Hepatocyte (in vitro differentiated cells): Measurements from ENCODE around the gene OR2J1.

ENCODE experiments used
- EZH2 ChIP-seq: fragments of 200-600 bp; sonication (generic); IDR thresholded peaks from 2 replicates; pipeline ENCODE4 v1.6.1; 2016; ENCODE audit warnings: antibody characterized with exemption, mild to moderate bottlenecking, borderline replicate concordance
- EZH2phosphoT487 ChIP-seq: fragments of 200-600 bp; sonication (generic); IDR thresholded peaks from one replicate; pipeline ENCODE4 v1.6.1; 2018; ENCODE audit warnings: antibody characterized with exemption, mild to moderate bottlenecking, low read depth, moderate library complexity; ENCODE audit not compliant: unreplicated experiment, severe bottlenecking
- TF ChIP-seq, protein P1 (sequence below): fragments of 200-600 bp; sonication (generic); IDR thresholded peaks from 2 replicates; pipeline ENCODE4 v1.5.1; 2016; ENCODE audit warnings: antibody characterized with exemption, mild to moderate bottlenecking; ENCODE audit not compliant: poor library complexity

DNA sequence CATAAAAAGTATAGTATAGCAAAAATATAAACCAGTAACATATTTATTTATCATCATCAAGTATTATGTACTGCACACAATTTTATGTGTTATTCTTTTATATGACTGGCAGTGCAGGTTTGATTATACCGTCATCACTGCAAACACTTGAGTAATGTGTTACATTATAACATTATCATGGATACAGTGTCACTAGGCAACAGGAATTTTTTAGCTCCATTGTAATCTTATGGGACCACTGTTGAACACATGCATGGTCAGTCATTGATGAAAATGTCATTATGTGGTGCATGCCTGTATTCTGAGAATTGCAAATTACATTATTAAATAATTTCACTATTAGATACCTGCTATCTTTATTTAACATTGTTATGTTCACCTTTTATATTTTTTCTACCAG is 42.3 kb downstream of the OR2J1 start:
- TF ChIP-seq, protein P1, sequence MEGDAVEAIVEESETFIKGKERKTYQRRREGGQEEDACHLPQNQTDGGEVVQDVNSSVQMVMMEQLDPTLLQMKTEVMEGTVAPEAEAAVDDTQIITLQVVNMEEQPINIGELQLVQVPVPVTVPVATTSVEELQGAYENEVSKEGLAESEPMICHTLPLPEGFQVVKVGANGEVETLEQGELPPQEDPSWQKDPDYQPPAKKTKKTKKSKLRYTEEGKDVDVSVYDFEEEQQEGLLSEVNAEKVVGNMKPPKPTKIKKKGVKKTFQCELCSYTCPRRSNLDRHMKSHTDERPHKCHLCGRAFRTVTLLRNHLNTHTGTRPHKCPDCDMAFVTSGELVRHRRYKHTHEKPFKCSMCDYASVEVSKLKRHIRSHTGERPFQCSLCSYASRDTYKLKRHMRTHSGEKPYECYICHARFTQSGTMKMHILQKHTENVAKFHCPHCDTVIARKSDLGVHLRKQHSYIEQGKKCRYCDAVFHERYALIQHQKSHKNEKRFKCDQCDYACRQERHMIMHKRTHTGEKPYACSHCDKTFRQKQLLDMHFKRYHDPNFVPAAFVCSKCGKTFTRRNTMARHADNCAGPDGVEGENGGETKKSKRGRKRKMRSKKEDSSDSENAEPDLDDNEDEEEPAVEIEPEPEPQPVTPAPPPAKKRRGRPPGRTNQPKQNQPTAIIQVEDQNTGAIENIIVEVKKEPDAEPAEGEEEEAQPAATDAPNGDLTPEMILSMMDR, result no peak
- TF ChIP-seq EZH2 (no peak), EZH2phosphoT487 (no peak)
